ENCODE results near the gene SCUBE1. TPM values are rescaled to one million over a fixed set of nuclear protein-coding genes. Genes with fewer than 3 reads are reported as not detected.
A peak's percentile ranks its signal among the peaks of the same experiment; 100 is the strongest.

SCUBE1 gene
- polyA plus RNA-seq (ENCODE audit: insufficient read length in 3 of 3): 10 to 100 TPM in 1 of 3 donors, 1 to 10 TPM in 2; 4.4 to 11.1 (median 7.9) TPM
- long read RNA-seq, donor 1, full-length matches to known transcripts: 1 of 6 reads
- long read RNA-seq, donor 1, partial matches to known transcripts: 5 of 6 reads
- long read RNA-seq, donor 1, other reads (novel, unspliced or antisense): 0 of 6 reads
- long read RNA-seq, donor 2, full-length matches to known transcripts: 2 of 2 reads
- long read RNA-seq, donor 2, partial matches to known transcripts: 0 of 2 reads
- long read RNA-seq, donor 2, other reads (novel, unspliced or antisense): 0 of 2 reads
- long read RNA-seq, donor 3, full-length matches to known transcripts: 1 of 1 reads
- long read RNA-seq, donor 3, partial matches to known transcripts: 0 of 1 reads
- long read RNA-seq, donor 3, other reads (novel, unspliced or antisense): 0 of 1 reads
- long read RNA-seq, donor 4: 0 reads
- long read RNA-seq, donor 5: 0 reads
- long read RNA-seq, donor 6: 0 reads
- long read RNA-seq, donor 7: 0 reads
- long read RNA-seq, donor 8, full-length matches to known transcripts: 1 of 15 reads
- long read RNA-seq, donor 8, partial matches to known transcripts: 14 of 15 reads
- long read RNA-seq, donor 8, other reads (novel, unspliced or antisense): 0 of 15 reads
- long read RNA-seq, donor 9: 0 reads
- long read RNA-seq, donor 10, partial matches to known transcripts: 5 of 5 reads
- long read RNA-seq, donor 10, other reads (novel, unspliced or antisense): 0 of 5 reads
- long read RNA-seq, donor 11: 0 reads
- long read RNA-seq, donor 12: 0 reads
- long read RNA-seq, donor 13: 0 reads
- long read RNA-seq, donor 14: 0 reads
- long read RNA-seq, donor 15, full-length matches to known transcripts: 1 of 6 reads
- long read RNA-seq, donor 15, partial matches to known transcripts: 5 of 6 reads
- long read RNA-seq, donor 15, other reads (novel, unspliced or antisense): 0 of 6 reads
- long read RNA-seq, donor 16: 0 reads

GRCh38 chr22:43343262-43343669 is at the start of gene SCUBE1:
Gene SCUBE1, minus strand, starts transcription at chr22:43343372. Its CDS starts 111 bp downstream, at chr22:43343261.
- peak; percentile 72 for DNase-seq

- no peak for DNase-seq
These were observed 49.3 kb upstream of the SCUBE1 start for GRCh38 chr22:43392385-43392989.

GRCh38 chr22:43391306-43391705 is 48.1 kb upstream of the SCUBE1 start:
- no peak for DNase-seq

- DNase-seq: no peak
These were observed 47.7 kb upstream of the SCUBE1 start for GRCh38 chr22:43390872-43391271.

GRCh38 chr22:43390166-43390565 is 47.0 kb upstream of the SCUBE1 start:
- DNase-seq: no peak

GRCh38 chr22:43389227-43389836 is 46.2 kb upstream of the SCUBE1 start:
- DNase-seq: no peak

- DNase-seq: peak; percentile 69
These were observed 45.3 kb upstream of the SCUBE1 start for GRCh38 chr22:43388420-43388851.

- no peak for DNase-seq
These were observed 44.6 kb upstream of the SCUBE1 start for GRCh38 chr22:43387815-43388214.

GRCh38 chr22:43385770-43386641 is 42.8 kb upstream of the SCUBE1 start:
- peak; percentile 77 for DNase-seq

- no peak for DNase-seq
These were observed 41.7 kb upstream of the SCUBE1 start for GRCh38 chr22:43384863-43385262.

- no peak for DNase-seq
These were observed 38.5 kb upstream of the SCUBE1 start for GRCh38 chr22:43381693-43382092.

- DNase-seq: peak; percentile 73
These were observed 34.9 kb upstream of the SCUBE1 start for GRCh38 chr22:43377896-43378704.

- DNase-seq: no peak
These were observed 34.4 kb upstream of the SCUBE1 start for GRCh38 chr22:43377548-43377895.

GRCh38 chr22:43376765-43377547 is 33.8 kb upstream of the SCUBE1 start:
- no peak for DNase-seq

GRCh38 chr22:43375951-43376455 is 32.8 kb upstream of the SCUBE1 start:
- no peak for DNase-seq

- no peak for DNase-seq
These were observed 26.9 kb upstream of the SCUBE1 start for GRCh38 chr22:43370036-43370435.

GRCh38 chr22:43365715-43366440 is 22.7 kb upstream of the SCUBE1 start:
- no peak for DNase-seq

- DNase-seq: no peak
These were observed 20.9 kb upstream of the SCUBE1 start for GRCh38 chr22:43364169-43364435.
